ENCODE measurements around the gene FEN1. TPM values are rescaled to one million over a fixed set of nuclear protein-coding genes. Genes with fewer than 3 reads are reported as not detected.
A peak's percentile ranks its signal among the peaks of the same experiment; 100 is the strongest.

FEN1 gene
- total and polyA plus RNA-seq, 2 of the 13 experiments (the other 11 are each of a cell fraction or from before 2014, with no cell fraction given), result 12.4 to 102 TPM

GRCh38 chr11:61828629-61829407, 36.1 kb downstream of the FEN1 start (continued):
- TF ChIP-seq, protein P1, sequence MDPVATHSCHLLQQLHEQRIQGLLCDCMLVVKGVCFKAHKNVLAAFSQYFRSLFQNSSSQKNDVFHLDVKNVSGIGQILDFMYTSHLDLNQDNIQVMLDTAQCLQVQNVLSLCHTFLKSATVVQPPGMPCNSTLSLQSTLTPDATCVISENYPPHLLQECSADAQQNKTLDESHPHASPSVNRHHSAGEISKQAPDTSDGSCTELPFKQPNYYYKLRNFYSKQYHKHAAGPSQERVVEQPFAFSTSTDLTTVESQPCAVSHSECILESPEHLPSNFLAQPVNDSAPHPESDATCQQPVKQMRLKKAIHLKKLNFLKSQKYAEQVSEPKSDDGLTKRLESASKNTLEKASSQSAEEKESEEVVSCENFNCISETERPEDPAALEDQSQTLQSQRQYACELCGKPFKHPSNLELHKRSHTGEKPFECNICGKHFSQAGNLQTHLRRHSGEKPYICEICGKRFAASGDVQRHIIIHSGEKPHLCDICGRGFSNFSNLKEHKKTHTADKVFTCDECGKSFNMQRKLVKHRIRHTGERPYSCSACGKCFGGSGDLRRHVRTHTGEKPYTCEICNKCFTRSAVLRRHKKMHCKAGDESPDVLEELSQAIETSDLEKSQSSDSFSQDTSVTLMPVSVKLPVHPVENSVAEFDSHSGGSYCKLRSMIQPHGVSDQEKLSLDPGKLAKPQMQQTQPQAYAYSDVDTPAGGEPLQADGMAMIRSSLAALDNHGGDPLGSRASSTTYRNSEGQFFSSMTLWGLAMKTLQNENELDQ (CRISPR knock-in tag; IDR thresholded peaks at IDR 0.05; ENCODE audit: borderline replicate concordance), result no peak
- TF ChIP-seq ZZZ3 (CRISPR knock-in tag; IDR thresholded peaks at IDR 0.05; ENCODE audit: borderline replicate concordance) (no peak), ZNF619 (CRISPR knock-in tag; IDR thresholded peaks at IDR 0.05) (no peak), FOXM1 (CRISPR knock-in tag; IDR thresholded peaks at IDR 0.05) (no peak), HOMEZ (CRISPR knock-in tag; IDR thresholded peaks at IDR 0.05; ENCODE audit: low read depth) (no peak), ZNF296 (CRISPR knock-in tag; conservative IDR thresholded peaks at IDR 0.05) (no peak), ZNF891 (CRISPR knock-in tag; IDR thresholded peaks at IDR 0.05) (no peak), ZNF556 (CRISPR knock-in tag; IDR thresholded peaks at IDR 0.05; ENCODE audit: borderline replicate concordance) (no peak), MIXL1 (CRISPR knock-in tag; IDR thresholded peaks at IDR 0.05) (no peak), THAP11 (CRISPR knock-in tag; IDR thresholded peaks at IDR 0.05) (peak; percentile 13; the same call in 1 of the 2 replicates), DMAP1 (CRISPR knock-in tag; IDR thresholded peaks at IDR 0.05) (no peak), ZNF567 (CRISPR knock-in tag; IDR thresholded peaks at IDR 0.05; ENCODE audit: borderline replicate concordance) (no peak), RFX1 (IDR thresholded peaks at IDR 0.05) (no peak), E2F1 (CRISPR knock-in tag; IDR thresholded peaks at IDR 0.05) (no peak)
- TF ChIP-seq, protein P2, sequence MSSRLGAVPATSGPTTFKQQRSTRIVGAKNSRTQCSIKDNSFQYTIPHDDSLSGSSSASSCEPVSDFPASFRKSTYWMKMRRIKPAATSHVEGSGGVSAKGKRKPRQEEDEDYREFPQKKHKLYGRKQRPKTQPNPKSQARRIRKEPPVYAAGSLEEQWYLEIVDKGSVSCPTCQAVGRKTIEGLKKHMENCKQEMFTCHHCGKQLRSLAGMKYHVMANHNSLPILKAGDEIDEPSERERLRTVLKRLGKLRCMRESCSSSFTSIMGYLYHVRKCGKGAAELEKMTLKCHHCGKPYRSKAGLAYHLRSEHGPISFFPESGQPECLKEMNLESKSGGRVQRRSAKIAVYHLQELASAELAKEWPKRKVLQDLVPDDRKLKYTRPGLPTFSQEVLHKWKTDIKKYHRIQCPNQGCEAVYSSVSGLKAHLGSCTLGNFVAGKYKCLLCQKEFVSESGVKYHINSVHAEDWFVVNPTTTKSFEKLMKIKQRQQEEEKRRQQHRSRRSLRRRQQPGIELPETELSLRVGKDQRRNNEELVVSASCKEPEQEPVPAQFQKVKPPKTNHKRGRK (CRISPR knock-in tag; IDR thresholded peaks at IDR 0.05), result no peak
- TF ChIP-seq, protein P3, sequence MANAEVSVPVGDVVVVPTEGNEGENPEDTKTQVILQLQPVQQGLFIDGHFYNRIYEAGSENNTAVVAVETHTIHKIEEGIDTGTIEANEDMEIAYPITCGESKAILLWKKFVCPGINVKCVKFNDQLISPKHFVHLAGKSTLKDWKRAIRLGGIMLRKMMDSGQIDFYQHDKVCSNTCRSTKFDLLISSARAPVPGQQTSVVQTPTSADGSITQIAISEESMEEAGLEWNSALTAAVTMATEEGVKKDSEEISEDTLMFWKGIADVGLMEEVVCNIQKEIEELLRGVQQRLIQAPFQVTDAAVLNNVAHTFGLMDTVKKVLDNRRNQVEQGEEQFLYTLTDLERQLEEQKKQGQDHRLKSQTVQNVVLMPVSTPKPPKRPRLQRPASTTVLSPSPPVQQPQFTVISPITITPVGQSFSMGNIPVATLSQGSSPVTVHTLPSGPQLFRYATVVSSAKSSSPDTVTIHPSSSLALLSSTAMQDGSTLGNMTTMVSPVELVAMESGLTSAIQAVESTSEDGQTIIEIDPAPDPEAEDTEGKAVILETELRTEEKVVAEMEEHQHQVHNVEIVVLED (CRISPR knock-in tag; IDR thresholded peaks at IDR 0.05; ENCODE audit: borderline replicate concordance), result no peak
- TF ChIP-seq, protein P4, sequence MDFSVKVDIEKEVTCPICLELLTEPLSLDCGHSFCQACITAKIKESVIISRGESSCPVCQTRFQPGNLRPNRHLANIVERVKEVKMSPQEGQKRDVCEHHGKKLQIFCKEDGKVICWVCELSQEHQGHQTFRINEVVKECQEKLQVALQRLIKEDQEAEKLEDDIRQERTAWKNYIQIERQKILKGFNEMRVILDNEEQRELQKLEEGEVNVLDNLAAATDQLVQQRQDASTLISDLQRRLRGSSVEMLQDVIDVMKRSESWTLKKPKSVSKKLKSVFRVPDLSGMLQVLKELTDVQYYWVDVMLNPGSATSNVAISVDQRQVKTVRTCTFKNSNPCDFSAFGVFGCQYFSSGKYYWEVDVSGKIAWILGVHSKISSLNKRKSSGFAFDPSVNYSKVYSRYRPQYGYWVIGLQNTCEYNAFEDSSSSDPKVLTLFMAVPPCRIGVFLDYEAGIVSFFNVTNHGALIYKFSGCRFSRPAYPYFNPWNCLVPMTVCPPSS (IDR thresholded peaks at IDR 0.05), result no peak
- TF ChIP-seq, protein P5, sequence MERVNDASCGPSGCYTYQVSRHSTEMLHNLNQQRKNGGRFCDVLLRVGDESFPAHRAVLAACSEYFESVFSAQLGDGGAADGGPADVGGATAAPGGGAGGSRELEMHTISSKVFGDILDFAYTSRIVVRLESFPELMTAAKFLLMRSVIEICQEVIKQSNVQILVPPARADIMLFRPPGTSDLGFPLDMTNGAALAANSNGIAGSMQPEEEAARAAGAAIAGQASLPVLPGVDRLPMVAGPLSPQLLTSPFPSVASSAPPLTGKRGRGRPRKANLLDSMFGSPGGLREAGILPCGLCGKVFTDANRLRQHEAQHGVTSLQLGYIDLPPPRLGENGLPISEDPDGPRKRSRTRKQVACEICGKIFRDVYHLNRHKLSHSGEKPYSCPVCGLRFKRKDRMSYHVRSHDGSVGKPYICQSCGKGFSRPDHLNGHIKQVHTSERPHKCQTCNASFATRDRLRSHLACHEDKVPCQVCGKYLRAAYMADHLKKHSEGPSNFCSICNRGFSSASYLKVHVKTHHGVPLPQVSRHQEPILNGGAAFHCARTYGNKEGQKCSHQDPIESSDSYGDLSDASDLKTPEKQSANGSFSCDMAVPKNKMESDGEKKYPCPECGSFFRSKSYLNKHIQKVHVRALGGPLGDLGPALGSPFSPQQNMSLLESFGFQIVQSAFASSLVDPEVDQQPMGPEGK (CRISPR knock-in tag; IDR thresholded peaks at IDR 0.05), result peak; percentile 71
